T-cell (primary cell): ENCODE measurements around the gene RASSF3. TPM values are rescaled to one million over a fixed set of nuclear protein-coding genes. Genes with fewer than 3 reads are reported as not detected.

ENCODE experiments used
- ATAC-seq, 4 experiments: fragments of 200-7000 bp in 3 of 4; fragments of 150-1000 bp in 1 of 4; cut with Tn5 transposase; replicated peaks in 1 of 4; 1 replicate in 3 of 4; 2 replicates in 1 of 4; pipeline ENCODE4 v1.10.0; 2021; ENCODE audit warnings: moderate library complexity in 3 of 4, mild to moderate bottlenecking in 2 of 4, moderate number of reproducible peaks in 1 of 4
- CTCF ChIA-PET, 2 donors: fragments of 300-600 bp; sonication (Branson Sonifier 250); formaldehyde crosslinking; loops; one replicate each; lab custom pipeline; 2022; ENCODE audit warnings: antibody characterized with exemption in 2 of 2; lab: Charles Lee
- POLR2A ChIA-PET, 2 donors: fragments of 300-600 bp; sonication (Branson Sonifier 250); formaldehyde crosslinking; loops; one replicate each; lab custom pipeline; 2022; ENCODE audit warnings: antibody characterized with exemption in 2 of 2; lab: Charles Lee
- DNase-seq, 35 experiments: peaks; one replicate each; pipeline versions ENCODE4 v3.0.0 to v3.0.0-alpha.2; 2013 to 2023
- H3K27ac ChIP-seq: one replicate; pipeline ENCODE4 v1.5.1; 2013; ENCODE audit warnings: low read length
- H3K27me3 ChIP-seq, 2 experiments: replicated peaks in 1 of 2; 1 replicate in 1 of 2; 2 replicates in 1 of 2; pipeline versions ENCODE4 v1.6.1 to v1.7.0; 2013; ENCODE audit warnings: low read length in 1 of 2, mixed read lengths in 1 of 2; ENCODE audit not compliant: control insufficient read depth in 2 of 2, insufficient read depth in 2 of 2; ENCODE audit errors: extremely low read depth in 1 of 2
- H3K36me3 ChIP-seq, 2 donors: 1 replicate in 1 of 2; 2 replicates in 1 of 2; pipeline versions ENCODE4 v1.6.1 to v1.7.0; 2013; ENCODE audit warnings: low read length in 1 of 2; ENCODE audit not compliant: control insufficient read depth in 2 of 2, insufficient read depth in 1 of 2; ENCODE audit errors: extremely low read depth in 1 of 2
- H3K4me1 ChIP-seq, 2 experiments: 1 replicate in 1 of 2; 2 replicates in 1 of 2; pipeline versions ENCODE4 v1.6.1 to v1.7.0; 2013; ENCODE audit warnings: low read length in 2 of 2, mixed read lengths in 1 of 2; ENCODE audit not compliant: insufficient read depth in 2 of 2, control insufficient read depth in 1 of 2; ENCODE audit errors: extremely low read depth in 1 of 2
- H3K4me3 ChIP-seq, 2 donors: 1 replicate in 1 of 2; 2 replicates in 1 of 2; pipeline versions ENCODE4 v1.5.1 to v1.7.0; 2013; ENCODE audit warnings: mild to moderate bottlenecking in 2 of 2, low read length in 1 of 2, moderate library complexity in 1 of 2; ENCODE audit not compliant: control insufficient read depth in 1 of 2; ENCODE audit errors: extremely low read depth in 1 of 2
- H3K9me3 ChIP-seq: 2 replicates; pipeline ENCODE4 v1.7.0; 2013
- H3K27ac Mint-ChIP-seq, 2 donors: one replicate each; pipeline ENCODE4 v1.8.0; 2020 to 2021; ENCODE audit warnings: mild to moderate bottlenecking in 2 of 2, mixed read lengths in 2 of 2
- H3K27me3 Mint-ChIP-seq, 2 donors: one replicate each; pipeline ENCODE4 v1.8.0; 2021 to 2022; ENCODE audit warnings: mixed read lengths in 2 of 2
- H3K36me3 Mint-ChIP-seq: one replicate; pipeline ENCODE4 v1.8.0; 2021; ENCODE audit warnings: mixed read lengths
- H3K4me1 Mint-ChIP-seq, 3 donors: one replicate each; pipeline ENCODE4 v1.8.0; 2020 to 2022; ENCODE audit warnings: mixed read lengths in 3 of 3, mild to moderate bottlenecking in 1 of 3
- H3K4me3 Mint-ChIP-seq, 3 donors: one replicate each; pipeline ENCODE4 v1.8.0; 2020 to 2022; ENCODE audit warnings: mild to moderate bottlenecking in 3 of 3, mixed read lengths in 3 of 3, moderate library complexity in 3 of 3
- H3K9me3 Mint-ChIP-seq, 3 donors: one replicate each; pipeline ENCODE4 v1.8.0; 2020 to 2022; ENCODE audit warnings: mixed read lengths in 3 of 3
- WGBS: methylation state at CpG from one replicate; pipeline ENCODE4 v1.1.5; 2013; ENCODE audit warnings: missing lambda C conversion rate; ENCODE audit not compliant: insufficient coverage; 5-methylcytosine and 5-hydroxymethylcytosine counted together
- total RNA-seq, 35 experiments: library from RNA in 6 of 35; stranded (reverse) in 6 of 35; fragments of 120-200 nt in 1 of 35; gene quantifications; one replicate each; pipeline versions ENCODE4 v1.2.1 to v1.2.4 and lab custom pipeline; 2013 to 2026

RASSF3 gene
- total RNA-seq, 5 donors from 2014 or later (not counting 1 experiment from before 2014, with no cell fraction given): 113 to 167 (median 149) TPM

DNA sequence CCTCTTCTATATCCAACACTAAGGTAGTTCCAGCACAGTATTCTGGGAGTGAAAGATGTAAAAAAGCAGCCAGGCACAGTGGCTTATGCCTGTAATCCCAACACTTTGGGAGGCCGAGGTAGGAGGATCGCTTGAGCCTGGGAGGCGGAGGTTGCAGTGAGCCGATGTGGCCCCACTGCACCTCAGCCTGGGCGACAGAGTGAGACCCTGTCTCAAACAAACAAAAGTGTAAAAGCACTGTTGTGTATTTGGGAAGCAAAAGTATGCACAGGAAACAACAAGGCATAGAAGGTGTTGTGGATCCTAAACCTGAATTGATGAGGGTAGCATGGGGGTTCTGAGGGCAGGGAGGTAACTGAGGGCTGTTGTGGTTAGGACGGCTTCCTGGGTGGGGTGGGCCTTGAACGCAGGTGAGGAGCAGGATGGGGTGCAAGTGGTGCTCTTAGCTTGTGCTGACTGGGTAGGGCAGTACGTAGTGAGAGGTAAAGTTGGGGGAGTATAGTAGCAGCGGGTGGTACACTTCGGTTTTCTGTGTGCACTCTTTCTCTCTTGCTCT is 64.2 kb downstream of the RASSF3 start:
- Histone ChIP-seq H3K4me3 (peak overlapping the region; percentile 10 to 44), H3K27me3 (no peaks in the 10 kb centered on the region), H3K9me3 (no peaks in the 10 kb centered on the region), H3K4me1 (peaks cover 89 to 96% of the 10 kb centered on the region in 2 experiments), H3K27ac (peak overlapping the region; percentile 91), H3K36me3 (no peaks in the 10 kb centered on the region)
- Mint-ChIP-seq H3K36me3 (peaks cover 10% of the 10 kb centered on the region), H3K27ac (peak overlapping the region; percentile 99 to 100), H3K4me3 (peak overlapping the region; percentile 55 to 90 (median 69)), H3K27me3 (no peaks in the 10 kb centered on the region), H3K4me1 (peaks cover 88 to 95% (median 92%) of the 10 kb centered on the region in 3 donors), H3K9me3 (no peaks in the 10 kb centered on the region)
- 19% methylated on average over 7 of the region's 10 CpGs for WGBS
- POLR2A ChIA-PET: interaction anchor here in 1 of 2 donors (0.7 kb wide), 1 partner anchor 8 kb away, joined by 4 read pairs; no protein-coding TSS in a partner anchor
- CTCF ChIA-PET: interaction anchor here in 1 of 2 donors (0.8 kb wide), 1 partner anchor 125 kb away, joined by 3 read pairs; no protein-coding TSS in a partner anchor
- peak; percentile 63 to 94 (median 81) for DNase-seq
- peak; percentile 79 to 86 (median 84) for ATAC-seq

DNA sequence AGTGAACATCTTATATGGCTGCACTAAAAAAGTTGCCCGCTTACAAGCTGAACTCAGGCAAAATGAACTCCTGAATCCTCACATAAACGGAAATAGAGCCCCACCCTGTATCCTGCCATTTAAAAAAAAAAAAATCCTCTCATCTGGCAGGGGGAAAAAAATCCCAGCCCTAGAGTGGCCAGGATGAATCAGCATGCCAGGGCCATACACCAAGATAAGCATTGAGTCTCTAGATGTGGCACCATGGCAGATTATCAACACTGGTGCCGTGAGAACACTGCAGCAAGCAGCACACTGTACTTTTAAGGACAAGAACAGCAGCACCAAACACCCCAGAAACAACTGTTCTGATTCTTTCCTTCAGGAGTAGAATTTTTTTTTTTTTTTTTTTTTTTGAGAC is 65.5 kb downstream of the RASSF3 start:
- Histone ChIP-seq H3K9me3 (no peaks in the 10 kb centered on the region), H3K4me3 (no peak overlapping the region), H3K36me3 (no peaks in the 10 kb centered on the region), H3K4me1 (peaks cover 90 to 97% of the 10 kb centered on the region in 2 experiments), H3K27ac (peak overlapping the region; percentile 91), H3K27me3 (no peaks in the 10 kb centered on the region)
- DNase-seq (peak in 1 of 35 experiments; percentile 52), ATAC-seq (no peak)
- Mint-ChIP-seq H3K9me3 (no peaks in the 10 kb centered on the region), H3K27me3 (no peaks in the 10 kb centered on the region), H3K4me3 (peak overlapping the region; percentile 43 to 90 (median 57)), H3K27ac (peak overlapping the region; percentile 98 to 99), H3K4me1 (peaks cover 89 to 95% (median 93%) of the 10 kb centered on the region in 3 donors), H3K36me3 (peaks cover 10% of the 10 kb centered on the region)
- no CpG with 5 or more reads among the region's 3 CpGs for WGBS
- CTCF ChIA-PET: no interaction called here
- POLR2A ChIA-PET: interaction anchor here in 1 of 2 donors (0.5 to 0.7 kb wide), 2 partner anchors 9 to 33 kb away, joined by 4 to 7 read pairs; no protein-coding TSS in a partner anchor

DNA sequence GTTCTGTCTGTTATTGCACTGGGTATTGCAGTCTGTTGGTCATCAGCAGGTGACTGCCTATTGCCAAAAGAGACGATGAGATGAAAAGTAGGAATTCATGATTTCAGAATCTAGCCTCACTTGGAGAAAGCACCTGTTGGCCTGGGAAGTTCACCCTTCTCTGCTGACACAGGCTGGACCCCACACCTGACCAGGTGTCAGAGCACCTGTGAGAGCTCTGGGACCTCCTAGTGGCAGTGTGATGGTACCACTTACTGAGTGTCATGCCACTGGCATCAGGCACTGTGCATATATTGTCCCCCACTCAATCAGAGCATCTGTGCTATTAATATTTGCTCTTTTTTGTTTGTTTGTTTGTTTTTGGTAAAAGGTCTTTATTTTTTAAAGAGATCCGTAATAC is 68.0 kb downstream of the RASSF3 start:
- Mint-ChIP-seq H3K4me1 (peaks cover 91 to 98% (median 97%) of the 10 kb centered on the region in 3 donors), H3K4me3 (peak overlapping the region; percentile 13 to 64 (median 17)), H3K36me3 (peaks cover 11% of the 10 kb centered on the region), H3K27ac (peak overlapping the region; percentile 98 to 99), H3K9me3 (no peaks in the 10 kb centered on the region), H3K27me3 (no peaks in the 10 kb centered on the region)
- ChIA-PET CTCF (interaction anchor here (0.5 to 3.1 kb wide), 7 partner anchors 9 to 130 kb away, joined by 3 to 25 read pairs (median 5); no protein-coding TSS in a partner anchor), POLR2A (interaction anchor here in 1 of 2 donors (0.6 to 3.6 kb wide), 2 partner anchors 9 to 233 kb away, joined by 3 to 32 read pairs; no protein-coding TSS in a partner anchor)
- Histone ChIP-seq H3K4me3 (no peak overlapping the region), H3K4me1 (peaks cover 88 to 98% of the 10 kb centered on the region in 2 experiments), H3K9me3 (no peaks in the 10 kb centered on the region), H3K27ac (peak overlapping the region; percentile 93), H3K27me3 (no peaks in the 10 kb centered on the region), H3K36me3 (no peaks in the 10 kb centered on the region)
- DNase-seq (no peak), ATAC-seq (no peak)
- WGBS: 100% methylated on average over 1 of the region's 2 CpGs

DNA sequence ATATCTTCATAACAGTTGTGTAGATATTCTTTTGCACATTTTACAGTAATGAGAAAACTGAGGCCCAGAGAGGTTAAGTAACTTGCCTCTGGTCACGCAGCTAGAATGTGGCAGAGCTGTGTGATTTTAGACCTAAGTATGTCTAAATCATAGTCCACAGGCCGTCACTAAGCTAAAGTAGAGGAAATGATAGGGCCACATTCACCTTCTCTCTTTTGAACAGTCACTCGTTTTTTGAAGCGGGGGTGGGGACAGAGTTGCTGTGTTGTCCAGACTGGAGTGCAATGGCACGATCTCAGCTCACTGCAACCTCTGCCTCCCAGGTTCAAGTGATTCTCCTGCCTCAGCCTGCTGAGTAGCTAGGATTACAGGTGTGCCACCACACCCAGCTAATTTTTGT is 68.5 kb downstream of the RASSF3 start:
- Mint-ChIP-seq H3K27me3 (no peaks in the 10 kb centered on the region), H3K36me3 (peaks cover 16% of the 10 kb centered on the region), H3K27ac (peak overlapping the region; percentile 98 to 99), H3K4me3 (peak overlapping the region in 2 of 3 donors; percentile 64 to 68), H3K4me1 (peaks cover 91 to 98% (median 97%) of the 10 kb centered on the region in 3 donors), H3K9me3 (no peaks in the 10 kb centered on the region)
- DNase-seq (no peak), ATAC-seq (no peak)
- H3K4me3 ChIP-seq: no peak overlapping the region
- no peaks in the 10 kb centered on the region for H3K9me3 ChIP-seq
- POLR2A ChIA-PET: interaction anchor here in 1 of 2 donors (0.6 to 3.6 kb wide), 2 partner anchors 10 to 65 kb away, joined by 9 to 32 read pairs; no protein-coding TSS in a partner anchor
- no peaks in the 10 kb centered on the region for H3K27me3 ChIP-seq
- peaks cover 88 to 98% of the 10 kb centered on the region in 2 experiments for H3K4me1 ChIP-seq
- WGBS: 60% methylated on average over 1 of the region's 5 CpGs
- CTCF ChIA-PET: interaction anchor here (0.8 to 3.1 kb wide), 7 partner anchors 9 to 109 kb away, joined by 3 to 25 read pairs (median 5); no protein-coding TSS in a partner anchor
- peak overlapping the region; percentile 93 for H3K27ac ChIP-seq
- H3K36me3 ChIP-seq: no peaks in the 10 kb centered on the region

DNA sequence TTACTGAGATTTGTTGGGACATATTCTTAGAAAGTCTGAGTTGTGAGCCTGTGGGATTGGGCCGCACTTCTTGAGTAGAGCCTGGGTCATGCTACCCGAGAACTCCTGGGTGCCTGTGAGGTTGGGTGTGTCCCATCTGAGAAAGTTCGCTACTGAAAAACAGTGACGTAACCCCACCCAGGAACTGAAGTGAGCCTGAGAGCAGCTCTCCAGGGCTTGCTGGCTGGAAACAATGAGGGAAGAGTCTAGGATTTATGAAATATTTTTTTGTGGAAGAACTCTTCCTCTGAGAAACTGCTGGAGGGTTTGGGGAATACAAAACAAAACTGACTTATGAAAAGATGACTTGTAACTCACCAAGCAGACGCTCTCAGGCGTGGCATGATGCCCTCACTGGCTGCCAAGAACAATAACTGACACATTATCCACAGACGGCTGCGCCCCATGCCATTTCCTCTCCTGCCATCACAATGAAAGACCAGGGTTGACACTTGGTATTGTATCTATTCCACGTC is 69.2 kb downstream of the RASSF3 start:
- H3K27ac Mint-ChIP-seq: peak overlapping the region; percentile 98 to 99
- no peaks in the 10 kb centered on the region for H3K27me3 ChIP-seq
- H3K36me3 ChIP-seq: no peaks in the 10 kb centered on the region
- DNase-seq (peak in 34 of 35 experiments; percentile 62 to 86 (median 76)), ATAC-seq (peak; percentile 63 to 71 (median 68))
- no peaks in the 10 kb centered on the region for H3K9me3 ChIP-seq
- no peaks in the 10 kb centered on the region for H3K9me3 Mint-ChIP-seq
- POLR2A ChIA-PET: interaction anchor here (0.5 to 3.6 kb wide), 8 partner anchors 10 to 219 kb away, joined by 3 to 32 read pairs (median 5); no protein-coding TSS in a partner anchor
- H3K4me1 Mint-ChIP-seq: peaks cover 91 to 98% (median 97%) of the 10 kb centered on the region in 3 donors
- H3K36me3 Mint-ChIP-seq: peaks cover 17% of the 10 kb centered on the region
- H3K4me3 ChIP-seq: peak overlapping the region in 1 of 2 donors; percentile 10
- CTCF ChIA-PET: interaction anchor here (0.9 to 3.1 kb wide), 8 partner anchors 10 to 134 kb away, joined by 3 to 25 read pairs (median 6); no protein-coding TSS in a partner anchor
- H3K27ac ChIP-seq: peak overlapping the region; percentile 93
- no peaks in the 10 kb centered on the region for H3K27me3 Mint-ChIP-seq
- H3K4me3 Mint-ChIP-seq: peak overlapping the region; percentile 64 to 68 (median 67)
- WGBS: 5% methylated on average over 9 of the region's 9 CpGs
- peaks cover 87 to 98% of the 10 kb centered on the region in 2 experiments for H3K4me1 ChIP-seq

DNA sequence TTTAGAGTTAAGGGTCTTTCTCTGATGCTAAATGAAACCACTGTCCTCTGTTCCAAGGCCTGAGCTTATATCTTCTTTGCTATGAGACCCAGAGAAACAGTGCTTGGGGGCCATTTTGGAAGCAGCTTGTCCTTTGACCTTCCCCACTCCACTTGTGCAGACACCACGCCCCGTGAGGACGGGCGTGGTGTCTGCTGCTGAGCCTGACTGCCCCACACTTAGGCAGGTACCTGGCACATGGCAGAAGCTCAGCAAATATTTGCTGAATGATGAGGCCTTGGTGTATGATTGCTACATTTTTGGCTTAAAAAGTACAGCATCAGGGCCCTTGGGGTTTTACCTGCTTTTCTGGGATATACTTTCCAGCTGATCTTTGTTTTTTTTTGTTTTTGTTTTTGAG is 69.9 kb downstream of the RASSF3 start:
- Mint-ChIP-seq H3K36me3 (peaks cover 19% of the 10 kb centered on the region), H3K4me1 (peaks cover 94 to 100% (median 98%) of the 10 kb centered on the region in 3 donors), H3K27me3 (no peaks in the 10 kb centered on the region), H3K27ac (peak overlapping the region; percentile 98 to 99), H3K9me3 (no peaks in the 10 kb centered on the region), H3K4me3 (peak overlapping the region; percentile 64 to 68 (median 67))
- no peak for ATAC-seq
- no peak for DNase-seq
- POLR2A ChIA-PET: interaction anchor here (0.6 to 3.6 kb wide), 7 partner anchors 11 to 219 kb away, joined by 3 to 32 read pairs (median 5); no protein-coding TSS in a partner anchor
- Histone ChIP-seq H3K4me1 (peaks cover 86 to 97% of the 10 kb centered on the region in 2 experiments), H3K27me3 (no peaks in the 10 kb centered on the region), H3K4me3 (peak overlapping the region; percentile 6 to 10), H3K9me3 (no peaks in the 10 kb centered on the region), H3K27ac (peak overlapping the region; percentile 93), H3K36me3 (peaks cover 0 to 2% of the 10 kb centered on the region in 2 donors)
- no CpG with 5 or more reads among the region's 4 CpGs for WGBS
- CTCF ChIA-PET: interaction anchor here (0.9 to 3.1 kb wide), 9 partner anchors 11 to 135 kb away, joined by 3 to 25 read pairs (median 5); no protein-coding TSS in a partner anchor
